HepG2 (cell line): ENCODE results near the gene TUBA1C. TPM values are rescaled to one million over a fixed set of nuclear protein-coding genes. Genes with fewer than 3 reads are reported as not detected.

Experiments
- ATAC-seq: fragments of 200-7000 bp; cut with Tn5 transposase; 3 replicates; pipeline ENCODE4 v1.9.1; 2020; ENCODE audit warnings: mild to moderate bottlenecking, moderate library complexity
- BruUV-seq: library from RNA; stranded (reverse); fragments of 400-500 nt; replicated peaks from 2 replicates; lab custom pipeline; 2021; lab: Mats Ljungman, UMichigan
- CTCF ChIA-PET: fragments of 300-600 bp; formaldehyde crosslinking; extraction: SDS; loops from one replicate; lab custom pipeline; 2021; ENCODE audit warnings: low total read pairs, inconsistent platforms, low intra/inter-chr PET ratio; lab: Yijun Ruan, JAX
- POLR2A ChIA-PET: fragments of 350-600 bp; sonication (Branson Sonifier 250); formaldehyde crosslinking; loops from one replicate; lab custom pipeline; 2020; ENCODE audit warnings: antibody characterized with exemption, inconsistent platforms; lab: Yijun Ruan, JAX
- DNase-seq: peaks from one replicate; pipeline ENCODE4 v3.0.0-alpha.2; 2015; ENCODE audit warnings: low spot score
- FAIRE-seq: peaks from 3 replicates; lab custom pipeline; 2011; peaks lifted over from hg19 to GRCh38; lab: Jason Lieb, UNC
- H2AFZ ChIP-seq: one replicate; pipeline ENCODE4 v1.6.1; 2011; ENCODE audit warnings: low read length, inconsistent platforms
- H3K27ac ChIP-seq: fragments of 300-600 bp; 3 replicates; pipeline ENCODE4 v1.8.0; 2011; ENCODE audit warnings: mixed run types, mild to moderate bottlenecking, mixed read lengths, low read length, inconsistent platforms; ENCODE audit not compliant: insufficient read depth; ENCODE audit errors: extremely low read length
- H3K27me3 ChIP-seq, 2 experiments: fragments of 200-600 bp in 1 of 2; 2 replicates in 1 of 2; 3 replicates in 1 of 2; pipeline versions ENCODE4 v1.6.0 to v1.8.0; 2011; ENCODE audit warnings: low read length in 2 of 2, mild to moderate bottlenecking in 2 of 2, moderate library complexity in 2 of 2, inconsistent platforms in 1 of 2; ENCODE audit not compliant: insufficient read depth in 2 of 2, control insufficient read depth in 1 of 2
- H3K36me3 ChIP-seq, 2 experiments: fragments of 200-600 bp in 1 of 2; replicated peaks in 1 of 2; 2 replicates in 1 of 2; 3 replicates in 1 of 2; pipeline versions ENCODE4 v1.5.1 to v1.8.0; 2011; ENCODE audit warnings: low read length in 2 of 2, inconsistent platforms in 1 of 2; ENCODE audit not compliant: insufficient read depth in 2 of 2, control insufficient read depth in 1 of 2
- H3K4me1 ChIP-seq: 2 replicates; pipeline ENCODE4 v1.5.1; 2012; ENCODE audit warnings: low read length, inconsistent platforms; ENCODE audit not compliant: insufficient read depth
- H3K4me2 ChIP-seq: 2 replicates; pipeline ENCODE4 v1.6.0; 2011; ENCODE audit warnings: low read depth, low read length, inconsistent platforms
- H3K4me3 ChIP-seq, 3 experiments: fragments of 200-600 bp in 1 of 3; sonication (generic), shearing (Covaris generic) in 1 of 3; replicated peaks in 1 of 3; 2 replicates each; pipeline ENCODE4 v1.5.1; 2011 to 2016; ENCODE audit warnings: low read length in 3 of 3, inconsistent platforms in 2 of 3, low read depth in 2 of 3, mild to moderate bottlenecking in 2 of 3, control low read depth in 1 of 3, mixed read lengths in 1 of 3; ENCODE audit not compliant: insufficient read depth in 1 of 3
- H3K79me2 ChIP-seq: one replicate; pipeline ENCODE4 v1.6.1; 2011; ENCODE audit warnings: low read length, inconsistent platforms; ENCODE audit not compliant: insufficient read depth
- H3K9ac ChIP-seq: 2 replicates; pipeline ENCODE4 v1.6.0; 2011; ENCODE audit warnings: mild to moderate bottlenecking, low read depth, low read length, inconsistent platforms; ENCODE audit not compliant: insufficient read depth
- H3K9me3 ChIP-seq: 2 replicates; pipeline ENCODE4 v1.5.1; 2012; ENCODE audit warnings: mild to moderate bottlenecking, low read length
- H4K20me1 ChIP-seq: 2 replicates; pipeline ENCODE4 v1.6.0; 2011; ENCODE audit warnings: inconsistent platforms, mild to moderate bottlenecking, low read length, moderate library complexity; ENCODE audit not compliant: insufficient read depth
- ARNT ChIP-seq: fragments of 450-650 bp; IDR thresholded peaks from 2 replicates; pipeline ENCODE4 v1.6.1; 2017
- FOXP4 ChIP-seq: sonication (generic); formaldehyde crosslinking; IDR thresholded peaks from 2 replicates; pipeline ENCODE4 v1.4.0; 2020; ENCODE audit warnings: missing genetic modification reagents
- NAIF1 ChIP-seq: sonication (generic); formaldehyde crosslinking; IDR thresholded peaks from 2 replicates; pipeline ENCODE4 v1.5.0; 2020; ENCODE audit warnings: mild to moderate bottlenecking, missing genetic modification reagents, borderline replicate concordance
- RFX5 ChIP-seq: IDR thresholded peaks from 2 replicates; pipeline ENCODE4 v1.6.1; 2011; ENCODE audit warnings: low read depth, low read length, improper control_type of control experiment
- TAF15 ChIP-seq: fragments of 200-400 bp; formaldehyde crosslinking; IDR thresholded peaks from one replicate; pipeline ENCODE4 v1.6.1; 2018; ENCODE audit warnings: mild to moderate bottlenecking, low read depth, low read length; ENCODE audit not compliant: poor library complexity, severe bottlenecking
- ZBTB1 ChIP-seq: sonication (generic); formaldehyde crosslinking; IDR thresholded peaks from 2 replicates; pipeline ENCODE4 v1.4.0; 2020; ENCODE audit warnings: missing genetic modification reagents, borderline replicate concordance
- ZFX ChIP-seq: sonication (generic); formaldehyde crosslinking; IDR thresholded peaks from 2 replicates; pipeline ENCODE4 v1.4.0; 2020; ENCODE audit warnings: mild to moderate bottlenecking, low read depth, missing genetic modification reagents, moderate library complexity
- ZFYVE20 ChIP-seq: sonication (generic); formaldehyde crosslinking; IDR thresholded peaks from 2 replicates; pipeline ENCODE4 v1.8.0; 2023; ENCODE audit warnings: low read depth, mild to moderate bottlenecking, moderate library complexity, missing genetic modification reagents, borderline replicate concordance
- WGBS: methylation state at CpG from one replicate; pipeline ENCODE4 v1.1.6; 2017; ENCODE audit warnings: low lambda C conversion rate; 5-methylcytosine and 5-hydroxymethylcytosine counted together
- in situ Hi-C: cut with HindIII; loops from 2 replicates; pipeline ENCODE4 v1.10.0; 2017; ENCODE audit warnings: low pct_unique_long_range_greater_than_20kb; ENCODE audit not compliant: extremely low pct_ligation_motif_present
- intact Hi-C: fragments of 100-400 bp; cut with micrococcal nuclease; formaldehyde crosslinking; loops from one replicate; pipeline ENCODE4 v1.10.0; 2022; ENCODE audit not compliant: unreplicated experiment
- polyA plus RNA-seq, 8 experiments: library from polyadenylated mRNA; depleted of rRNA in 3 of 8; stranded (reverse) in 7 of 8; unstranded in 1 of 8; fragments of >200 nt; fragmentation: Illumina TruSeq in 4 of 8; extraction: Trizol in 4 of 8; gene quantifications; 2 replicates each; pipeline versions ENCODE4 v1.2.1 to v1.2.3, GENCODE V29; 2011 to 2016; ENCODE audit warnings: low read depth in 4 of 8, missing spikeins in 1 of 8, mixed read lengths in 1 of 8; ENCODE audit not compliant: insufficient read depth in 1 of 8
- total RNA-seq, 5 experiments: library from RNA; depleted of rRNA; stranded (reverse); fragments of >200 nt; fragmentation: Illumina TruSeq; extraction: Trizol; gene quantifications; 2 replicates each; pipeline ENCODE4 v1.2.3, GENCODE V29; 2016; ENCODE audit warnings: low read depth in 1 of 5

TUBA1C gene
- total and polyA plus RNA-seq, 2 of the 13 experiments (the other 11 are each of a cell fraction or from before 2014, with no cell fraction given): 693 to 1,075 TPM

- no peak for TF ChIP-seq RFX5
- no peak for TF ChIP-seq NAIF1
- TF ChIP-seq FOXP4 (CRISPR knock-in tag): no peak
- 0 out of 2 replicates have a peak, but pooled peaks have one; percentile 41 for TF ChIP-seq ZFYVE20 (CRISPR knock-in tag)
- TF ChIP-seq ZBTB1 (CRISPR knock-in tag): no peak
- no peak for TF ChIP-seq ZFX
- peak; percentile 14 for TF ChIP-seq TAF15
These were observed 32.2 kb downstream of the TUBA1C start (continued) for GRCh38 chr12:49296836-49297694.

- Histone ChIP-seq H3K27ac (no peak overlapping the region), H3K4me3 (peak overlapping the region in 1 of 3 experiments; percentile 71; a peak in 1 of 6 replicates), H4K20me1 (no peaks in the 10 kb centered on the region), H3K9ac (no peak overlapping the region), H3K27me3 (peaks cover 15 to 58% of the 10 kb centered on the region in 2 experiments), H3K4me1 (peaks cover 10% of the 10 kb centered on the region), H3K4me2 (peak overlapping the region; percentile 80; the same call in 1 of the 2 replicates), H2AFZ (no peak overlapping the region), H3K9me3 (no peaks in the 10 kb centered on the region), H3K79me2 (no peaks in the 10 kb centered on the region), H3K36me3 (no peaks in the 10 kb centered on the region)
- no peak for DNase-seq
- no peak for ATAC-seq
- in situ Hi-C loops: no loop called here
- intact Hi-C loops: no loop called here
- POLR2A ChIA-PET: interaction anchor here (0.6 to 1.2 kb wide), 2 partner anchors 32 to 495 kb away, joined by 4 to 11 read pairs; no protein-coding TSS in a partner anchor
- CTCF ChIA-PET: interaction anchor here (1.2 to 1.4 kb wide), 3 partner anchors 9 to 45 kb away, joined by 3 to 4 read pairs (median 3); no protein-coding TSS in a partner anchor
- TF ChIP-seq ARNT: no peak
- 34% methylated on average over 8 of the region's 8 CpGs for WGBS
- BruUV-seq: no TSS peak
- FAIRE-seq: no peak
These were observed 32.8 kb downstream of the TUBA1C start for GRCh38 chr12:49297695-49298060.
